Mucosa of rectum (tissue), 2 donors: ENCODE measurements around the gene CA12.

Experiments
- H3K27ac ChIP-seq, 2 donors: one replicate each; pipeline ENCODE4 v1.7.0; 2013; ENCODE audit warnings: inconsistent platforms in 2 of 2, low read depth in 2 of 2, low read length in 2 of 2
- H3K27me3 ChIP-seq, 2 donors: one replicate each; pipeline ENCODE4 v1.7.0; 2013; ENCODE audit warnings: low read length in 2 of 2; ENCODE audit not compliant: control insufficient read depth in 2 of 2, insufficient read depth in 2 of 2
- H3K36me3 ChIP-seq, 2 donors: one replicate each; pipeline ENCODE4 v1.7.0; 2013; ENCODE audit warnings: low read length in 2 of 2; ENCODE audit not compliant: control insufficient read depth in 2 of 2, insufficient read depth in 2 of 2
- H3K4me1 ChIP-seq, 2 donors: one replicate each; pipeline ENCODE4 v1.7.0; 2013; ENCODE audit warnings: low read length in 2 of 2, mild to moderate bottlenecking in 1 of 2; ENCODE audit not compliant: control insufficient read depth in 2 of 2, insufficient read depth in 2 of 2
- H3K4me3 ChIP-seq, 2 donors: one replicate each; pipeline ENCODE4 v1.7.0; 2013; ENCODE audit warnings: low read length in 2 of 2
- H3K9ac ChIP-seq, 2 donors: one replicate each; pipeline ENCODE4 v1.7.0; 2013; ENCODE audit warnings: low read length in 2 of 2, low read depth in 1 of 2, mild to moderate bottlenecking in 1 of 2
- H3K9me3 ChIP-seq, 2 donors: one replicate each; pipeline ENCODE4 v1.7.0; 2013; ENCODE audit warnings: low read length in 2 of 2; ENCODE audit not compliant: control insufficient read depth in 2 of 2
- donor health status: healthy.
- donor health status: Normal muscosa, but diverticular disease.

CA12 gene

GRCh38 chr15:63378946-63379345 is 2.7 kb downstream of the CA12 start:
- Histone ChIP-seq H3K27me3 (peaks cover 0 to 10% of the 10 kb centered on the region in 2 donors), H3K4me3 (peak overlapping the region; percentile 27 to 90), H3K27ac (no peak overlapping the region), H3K36me3 (peaks cover 9 to 11% of the 10 kb centered on the region in 2 donors), H3K9ac (peak overlapping the region in 1 of 2 donors; percentile 75), H3K4me1 (peaks cover 25 to 33% of the 10 kb centered on the region in 2 donors), H3K9me3 (no peaks in the 10 kb centered on the region)

GRCh38 chr15:63374686-63375520 is 6.7 kb downstream of the CA12 start:
- Histone ChIP-seq H3K36me3 (peaks cover 23 to 29% of the 10 kb centered on the region in 2 donors), H3K4me1 (peaks cover 17 to 31% of the 10 kb centered on the region in 2 donors), H3K27ac (no peak overlapping the region), H3K9me3 (no peaks in the 10 kb centered on the region), H3K9ac (no peak overlapping the region), H3K4me3 (no peak overlapping the region), H3K27me3 (no peaks in the 10 kb centered on the region)

- H3K27me3 ChIP-seq = no peaks in the 10 kb centered on the region
- peaks cover 13 to 22% of the 10 kb centered on the region in 2 donors for H3K4me1 ChIP-seq
- H3K9ac ChIP-seq = no peak overlapping the region
- no peaks in the 10 kb centered on the region for H3K9me3 ChIP-seq
- no peak overlapping the region for H3K27ac ChIP-seq
- H3K4me3 ChIP-seq = no peak overlapping the region
- peaks cover 23 to 29% of the 10 kb centered on the region in 2 donors for H3K36me3 ChIP-seq
Measured at GRCh38 chr15:63373866-63374548, 7.6 kb downstream of the CA12 start.

GRCh38 chr15:63373330-63373729 is 8.3 kb downstream of the CA12 start:
- no peak overlapping the region for H3K9ac ChIP-seq

GRCh38 chr15:63372753-63373152 is 8.9 kb downstream of the CA12 start:
- Histone ChIP-seq H3K4me3 (no peak overlapping the region), H3K36me3 (peaks cover 23 to 29% of the 10 kb centered on the region in 2 donors), H3K4me1 (peaks cover 20% of the 10 kb centered on the region in 2 donors), H3K9ac (no peak overlapping the region), H3K9me3 (no peaks in the 10 kb centered on the region), H3K27ac (no peak overlapping the region), H3K27me3 (no peaks in the 10 kb centered on the region)

More at GRCh38 chr15:63373330-63373729, 8.3 kb downstream of the CA12 start:
- no peaks in the 10 kb centered on the region for H3K27me3 ChIP-seq
- H3K36me3 ChIP-seq = peaks cover 23 to 29% of the 10 kb centered on the region in 2 donors
- no peaks in the 10 kb centered on the region for H3K9me3 ChIP-seq
- H3K4me1 ChIP-seq = peaks cover 14 to 21% of the 10 kb centered on the region in 2 donors
- H3K4me3 ChIP-seq = no peak overlapping the region
- no peak overlapping the region for H3K27ac ChIP-seq

GRCh38 chr15:63372018-63372705 is 9.5 kb downstream of the CA12 start:
- Histone ChIP-seq H3K9me3 (no peaks in the 10 kb centered on the region), H3K4me3 (no peak overlapping the region), H3K9ac (no peak overlapping the region), H3K4me1 (peaks cover 20 to 24% of the 10 kb centered on the region in 2 donors), H3K27ac (peak overlapping the region; percentile 17 to 30), H3K36me3 (peaks cover 23 to 29% of the 10 kb centered on the region in 2 donors), H3K27me3 (no peaks in the 10 kb centered on the region)

- peaks cover 20 to 26% of the 10 kb centered on the region in 2 donors for H3K4me1 ChIP-seq
- peak overlapping the region in 1 of 2 donors; percentile 30 for H3K27ac ChIP-seq
Measured at GRCh38 chr15:63371297-63371918, 10.2 kb downstream of the CA12 start.

GRCh38 chr15:63370764-63371163 is 10.9 kb downstream of the CA12 start:
- Histone ChIP-seq H3K4me1 (peaks cover 24 to 29% of the 10 kb centered on the region in 2 donors), H3K9me3 (no peaks in the 10 kb centered on the region), H3K4me3 (no peak overlapping the region), H3K36me3 (peaks cover 26 to 27% of the 10 kb centered on the region in 2 donors), H3K27ac (no peak overlapping the region), H3K27me3 (no peaks in the 10 kb centered on the region), H3K9ac (no peak overlapping the region)

More at GRCh38 chr15:63371297-63371918, 10.2 kb downstream of the CA12 start:
- Histone ChIP-seq H3K9ac (no peak overlapping the region), H3K4me3 (no peak overlapping the region), H3K36me3 (peaks cover 23 to 29% of the 10 kb centered on the region in 2 donors), H3K9me3 (no peaks in the 10 kb centered on the region), H3K27me3 (no peaks in the 10 kb centered on the region)

GRCh38 chr15:63369781-63370180 is 11.9 kb downstream of the CA12 start:
- no peaks in the 10 kb centered on the region for H3K27me3 ChIP-seq
- peak overlapping the region in 1 of 2 donors; percentile 28 for H3K27ac ChIP-seq
- H3K4me1 ChIP-seq = peaks cover 29 to 39% of the 10 kb centered on the region in 2 donors
- H3K4me3 ChIP-seq = no peak overlapping the region
- H3K9ac ChIP-seq = no peak overlapping the region
- H3K9me3 ChIP-seq = no peaks in the 10 kb centered on the region
- peaks cover 26% of the 10 kb centered on the region in 2 donors for H3K36me3 ChIP-seq
